ENCODE data around the gene ZFYVE21. TPM values are rescaled to one million over a fixed set of nuclear protein-coding genes. Genes with fewer than 3 reads are reported as not detected.

Gene ZFYVE21
- total RNA-seq, 4 donors from 2014 or later: 151 to 308 (median 224) TPM

GRCh38 chr14:103692159-103692558 is 23.5 kb upstream of the ZFYVE21 start:
- Histone ChIP-seq H3K9me3 (no peaks in the 10 kb centered on the region), H3K4me3 (no peak overlapping the region), H3K36me3 (peaks cover 4 to 64% (median 7%) of the 10 kb centered on the region in 3 donors), H3K27ac (no peak overlapping the region), H3K4me1 (peaks cover 0 to 51% (median 12%) of the 10 kb centered on the region in 4 donors), H3K27me3 (no peaks in the 10 kb centered on the region)
- TF ChIP-seq, protein P1, sequence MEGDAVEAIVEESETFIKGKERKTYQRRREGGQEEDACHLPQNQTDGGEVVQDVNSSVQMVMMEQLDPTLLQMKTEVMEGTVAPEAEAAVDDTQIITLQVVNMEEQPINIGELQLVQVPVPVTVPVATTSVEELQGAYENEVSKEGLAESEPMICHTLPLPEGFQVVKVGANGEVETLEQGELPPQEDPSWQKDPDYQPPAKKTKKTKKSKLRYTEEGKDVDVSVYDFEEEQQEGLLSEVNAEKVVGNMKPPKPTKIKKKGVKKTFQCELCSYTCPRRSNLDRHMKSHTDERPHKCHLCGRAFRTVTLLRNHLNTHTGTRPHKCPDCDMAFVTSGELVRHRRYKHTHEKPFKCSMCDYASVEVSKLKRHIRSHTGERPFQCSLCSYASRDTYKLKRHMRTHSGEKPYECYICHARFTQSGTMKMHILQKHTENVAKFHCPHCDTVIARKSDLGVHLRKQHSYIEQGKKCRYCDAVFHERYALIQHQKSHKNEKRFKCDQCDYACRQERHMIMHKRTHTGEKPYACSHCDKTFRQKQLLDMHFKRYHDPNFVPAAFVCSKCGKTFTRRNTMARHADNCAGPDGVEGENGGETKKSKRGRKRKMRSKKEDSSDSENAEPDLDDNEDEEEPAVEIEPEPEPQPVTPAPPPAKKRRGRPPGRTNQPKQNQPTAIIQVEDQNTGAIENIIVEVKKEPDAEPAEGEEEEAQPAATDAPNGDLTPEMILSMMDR (IDR thresholded peaks at IDR 0.05): no peak
- TF ChIP-seq EP300 (IDR thresholded peaks at IDR 0.05) (no peak), POLR2A (IDR thresholded peaks at IDR 0.05) (no peak)
- peak in 1 of 2 donors; percentile 6 for DNase-seq (ENCODE audit: low spot score in 2 of 2)
- 88 to 93% methylated on average over 17 of the region's 17 CpGs for WGBS, 2 donors

- peaks cover 4 to 65% (median 7%) of the 10 kb centered on the region in 3 donors for H3K36me3 ChIP-seq
- TF ChIP-seq EP300 (IDR thresholded peaks at IDR 0.05) (no peak), POLR2A (IDR thresholded peaks at IDR 0.05) (no peak)
- TF ChIP-seq, protein P1 (IDR thresholded peaks at IDR 0.05): no peak
- WGBS, 2 donors: 75 to 81% methylated on average over 12 of the region's 12 CpGs
- peaks cover 0 to 58% (median 19%) of the 10 kb centered on the region in 4 donors for H3K4me1 ChIP-seq
- H3K27ac ChIP-seq: no peak overlapping the region
- H3K9me3 ChIP-seq: no peaks in the 10 kb centered on the region
- H3K4me3 ChIP-seq: no peak overlapping the region
- H3K27me3 ChIP-seq: no peaks in the 10 kb centered on the region
- peak in 1 of 2 donors; percentile 4 for DNase-seq (ENCODE audit: low spot score in 2 of 2)
These were observed 22.7 kb upstream of the ZFYVE21 start for GRCh38 chr14:103692871-103693270.

DNA sequence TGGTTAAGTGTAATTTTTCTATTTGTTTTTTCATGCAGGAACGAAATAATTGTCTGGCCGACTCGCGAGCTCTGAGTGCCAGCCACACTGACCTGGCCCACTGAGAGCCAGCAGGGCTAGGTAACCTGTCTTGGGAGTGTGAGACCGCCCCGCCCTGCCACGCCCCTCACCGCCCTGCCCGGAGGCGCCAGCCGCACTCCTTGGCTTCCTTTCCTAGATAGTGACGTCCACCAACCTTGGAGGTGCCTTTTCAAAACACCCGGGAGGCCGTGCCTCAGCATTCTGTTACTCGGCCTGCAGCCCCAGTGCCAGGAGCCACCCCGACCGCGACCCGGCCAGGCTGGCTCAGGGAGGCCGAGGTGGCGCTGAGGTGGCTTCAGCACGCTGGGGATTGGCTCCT is 22.1 kb upstream of the ZFYVE21 start:
- TF ChIP-seq POLR2A (IDR thresholded peaks at IDR 0.05) (no peak), EP300 (IDR thresholded peaks at IDR 0.05) (no peak)
- TF ChIP-seq, protein P1 (IDR thresholded peaks at IDR 0.05): no peak
- peak in 1 of 2 donors; percentile 12 for DNase-seq (ENCODE audit: low spot score in 2 of 2)
- Histone ChIP-seq H3K36me3 (peaks cover 4 to 65% (median 7%) of the 10 kb centered on the region in 3 donors), H3K9me3 (no peaks in the 10 kb centered on the region), H3K27me3 (no peaks in the 10 kb centered on the region), H3K4me1 (peaks cover 0 to 62% (median 23%) of the 10 kb centered on the region in 4 donors), H3K27ac (no peak overlapping the region), H3K4me3 (no peak overlapping the region)
- 84 to 85% methylated on average over 20 to 22 of the region's 22 CpGs for WGBS, 2 donors

- Histone ChIP-seq H3K4me3 (no peak overlapping the region), H3K36me3 (peaks cover 4 to 75% (median 7%) of the 10 kb centered on the region in 3 donors), H3K27me3 (no peaks in the 10 kb centered on the region), H3K27ac (no peak overlapping the region), H3K4me1 (peaks cover 0 to 62% (median 23%) of the 10 kb centered on the region in 4 donors), H3K9me3 (no peaks in the 10 kb centered on the region)
- no peak for DNase-seq (ENCODE audit: low spot score in 2 of 2)
- TF ChIP-seq, protein P1 (IDR thresholded peaks at IDR 0.05): no peak
- TF ChIP-seq EP300 (IDR thresholded peaks at IDR 0.05): no peak
- TF ChIP-seq POLR2A (IDR thresholded peaks at IDR 0.05): no peak
- 85 to 92% methylated on average over 19 to 20 of the region's 20 CpGs for WGBS, 2 donors
These were observed 21.0 kb upstream of the ZFYVE21 start for GRCh38 chr14:103694572-103695026.

DNA sequence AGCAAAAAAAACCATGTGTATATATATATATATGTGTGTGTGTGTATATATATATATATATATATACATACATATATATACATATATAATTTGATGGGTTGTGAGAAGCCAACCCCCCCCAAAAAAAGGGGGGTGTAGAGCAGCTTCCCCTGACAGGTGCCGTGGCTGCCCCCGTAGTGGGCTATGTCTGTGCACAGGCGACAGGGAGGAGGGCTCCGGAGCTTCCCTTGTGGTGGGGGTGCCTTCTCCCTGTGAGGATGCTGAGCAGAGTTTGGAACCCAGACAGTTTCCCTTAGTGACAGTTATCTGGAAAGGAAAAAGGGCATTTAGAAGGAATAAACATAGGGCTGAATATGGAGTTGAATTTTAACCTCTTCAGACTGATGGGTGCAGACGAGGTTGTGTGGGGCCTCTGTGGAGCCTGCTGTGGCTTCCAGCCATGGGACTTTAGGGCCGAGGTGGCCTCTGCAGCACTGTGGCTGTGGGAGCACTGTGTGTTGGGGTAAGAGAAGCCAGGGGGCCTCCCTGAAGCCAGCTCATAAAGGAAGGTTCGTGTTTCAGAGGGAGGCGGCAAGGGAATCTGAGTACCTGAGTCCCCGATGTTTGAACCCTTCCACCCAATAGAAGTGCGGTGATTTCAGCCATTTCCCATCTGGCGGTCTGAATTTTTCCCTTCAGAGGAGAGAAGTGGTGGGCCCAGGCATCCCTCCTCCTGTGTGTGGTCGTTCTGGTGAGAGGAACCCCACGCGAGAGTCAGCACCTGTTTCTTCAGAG is 20.1 kb upstream of the ZFYVE21 start:
- H3K4me1 ChIP-seq: peaks cover 0 to 61% (median 23%) of the 10 kb centered on the region in 4 donors
- 73 to 74% methylated on average over 11 to 14 of the region's 14 CpGs for WGBS, 2 donors

More for the DNA sequence above, 20.1 kb upstream of the ZFYVE21 start:
- TF ChIP-seq, protein P1 (IDR thresholded peaks at IDR 0.05): no peak
- TF ChIP-seq POLR2A (IDR thresholded peaks at IDR 0.05) (no peak), EP300 (IDR thresholded peaks at IDR 0.05) (no peak)
- Histone ChIP-seq H3K4me3 (no peak overlapping the region), H3K27ac (peak overlapping the region in 2 of 4 donors; percentile 61 to 73), H3K27me3 (no peaks in the 10 kb centered on the region), H3K36me3 (peaks cover 4 to 77% (median 7%) of the 10 kb centered on the region in 3 donors), H3K9me3 (no peaks in the 10 kb centered on the region)
- DNase-seq (ENCODE audit: low spot score in 2 of 2): no peak
